ENCODE results near the gene GRK2.
A peak's percentile ranks its signal among the peaks of the same experiment; 100 is the strongest.

DNA sequence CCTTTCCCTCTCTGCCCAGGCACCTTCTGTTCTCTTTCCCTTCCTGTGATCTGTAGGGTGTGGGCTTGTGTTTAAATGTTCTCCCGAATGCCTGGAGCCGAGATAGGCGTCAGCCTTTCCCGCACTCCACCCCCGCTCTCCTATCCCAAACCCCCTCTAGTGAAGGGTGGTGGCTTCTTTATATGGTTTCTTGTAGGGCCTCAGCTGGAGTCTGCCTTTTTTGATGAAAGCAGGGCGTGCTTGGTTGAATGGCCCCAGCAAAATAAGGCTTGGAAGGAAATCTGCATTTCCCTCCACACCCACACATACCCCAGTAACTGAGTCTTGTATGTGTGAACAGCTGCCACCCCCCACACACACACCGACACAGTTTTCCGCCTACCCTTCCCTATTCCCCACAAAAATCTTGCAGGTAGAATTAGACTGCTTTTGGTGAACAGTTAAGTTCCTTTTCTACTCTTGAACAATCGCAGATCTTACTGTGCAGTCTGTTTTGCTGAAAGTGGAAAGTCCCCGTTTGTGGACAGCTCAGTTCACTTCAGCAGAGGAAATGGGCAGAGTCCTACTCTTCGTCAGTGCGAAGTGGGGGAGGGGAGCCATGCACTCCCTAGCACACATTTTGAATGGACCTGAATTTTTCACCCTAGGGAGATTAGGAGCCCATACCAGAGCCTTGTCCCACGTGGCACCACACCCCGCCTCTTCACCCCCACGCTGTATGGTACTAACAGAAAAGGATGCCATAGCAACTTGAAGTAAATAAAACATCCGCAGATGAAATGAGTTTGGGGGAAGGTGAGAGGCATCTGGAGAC, 25.5 kb upstream of the GRK2 start:
- TF ChIP-seq, protein P1, sequence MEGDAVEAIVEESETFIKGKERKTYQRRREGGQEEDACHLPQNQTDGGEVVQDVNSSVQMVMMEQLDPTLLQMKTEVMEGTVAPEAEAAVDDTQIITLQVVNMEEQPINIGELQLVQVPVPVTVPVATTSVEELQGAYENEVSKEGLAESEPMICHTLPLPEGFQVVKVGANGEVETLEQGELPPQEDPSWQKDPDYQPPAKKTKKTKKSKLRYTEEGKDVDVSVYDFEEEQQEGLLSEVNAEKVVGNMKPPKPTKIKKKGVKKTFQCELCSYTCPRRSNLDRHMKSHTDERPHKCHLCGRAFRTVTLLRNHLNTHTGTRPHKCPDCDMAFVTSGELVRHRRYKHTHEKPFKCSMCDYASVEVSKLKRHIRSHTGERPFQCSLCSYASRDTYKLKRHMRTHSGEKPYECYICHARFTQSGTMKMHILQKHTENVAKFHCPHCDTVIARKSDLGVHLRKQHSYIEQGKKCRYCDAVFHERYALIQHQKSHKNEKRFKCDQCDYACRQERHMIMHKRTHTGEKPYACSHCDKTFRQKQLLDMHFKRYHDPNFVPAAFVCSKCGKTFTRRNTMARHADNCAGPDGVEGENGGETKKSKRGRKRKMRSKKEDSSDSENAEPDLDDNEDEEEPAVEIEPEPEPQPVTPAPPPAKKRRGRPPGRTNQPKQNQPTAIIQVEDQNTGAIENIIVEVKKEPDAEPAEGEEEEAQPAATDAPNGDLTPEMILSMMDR (IDR thresholded peaks at IDR 0.05 in 8 of 11, conservative IDR thresholded peaks at IDR 0.05 in 3 of 11): no peak
- peak in 2 of 3 donors; percentile 13 to 87 for TF ChIP-seq POLR2AphosphoS5 (IDR thresholded peaks at IDR 0.05)

Measured in spleen (tissue), 7 donors.